CD8-positive, alpha-beta memory T cell (primary cell): Measurements from ENCODE around the gene GOLGA5. TPM values are rescaled to one million over a fixed set of nuclear protein-coding genes. Genes with fewer than 3 reads are reported as not detected.
A peak's percentile ranks its signal among the peaks of the same experiment; 100 is the strongest.
"Not testable (repeated sequence)": the region's sequence is repeated elsewhere in the genome, so short reads cannot be mapped to it uniquely, and the experiment has no call there.

Experiments used
- CTCF ChIA-PET: fragments of 350-600 bp; sonication (Branson Sonifier 250); formaldehyde crosslinking; loops from one replicate; lab custom pipeline; 2021; ENCODE audit warnings: antibody characterized with exemption; lab: Charles Lee
- POLR2A ChIA-PET: fragments of 350-600 bp; sonication (Branson Sonifier 250); formaldehyde crosslinking; loops from one replicate; lab custom pipeline; 2021; ENCODE audit warnings: antibody characterized with exemption; lab: Charles Lee
- DNase-seq, 5 donors: peaks; one replicate each; pipeline versions ENCODE4 v3.0.0 to v3.0.0-alpha.2; 2020 to 2022; ENCODE audit warnings: mixed read lengths in 1 of 5
- H3K27ac ChIP-seq: one replicate; pipeline ENCODE4 v1.7.0; 2013; ENCODE audit warnings: low read depth, mild to moderate bottlenecking, low read length, moderate library complexity
- H3K27me3 ChIP-seq: 2 replicates; pipeline ENCODE4 v1.7.0; 2013; ENCODE audit warnings: low read length, mild to moderate bottlenecking; ENCODE audit not compliant: insufficient read depth, poor library complexity, severe bottlenecking
- H3K36me3 ChIP-seq: 2 replicates; pipeline ENCODE4 v1.7.0; 2013; ENCODE audit warnings: mild to moderate bottlenecking, low read length, moderate library complexity; ENCODE audit not compliant: insufficient read depth
- H3K4me1 ChIP-seq: 2 replicates; pipeline ENCODE4 v1.7.0; 2013; ENCODE audit warnings: mild to moderate bottlenecking, low read length, moderate library complexity; ENCODE audit not compliant: insufficient read depth
- H3K4me3 ChIP-seq: 2 replicates; pipeline ENCODE4 v1.7.0; 2013; ENCODE audit warnings: mild to moderate bottlenecking, low read length
- H3K9me3 ChIP-seq: 2 replicates; pipeline ENCODE4 v1.7.0; 2013; ENCODE audit warnings: mild to moderate bottlenecking, low read length
- H3K27ac Mint-ChIP-seq, 8 donors: one replicate each; pipeline ENCODE4 v1.8.0; 2020 to 2021; ENCODE audit warnings: mixed read lengths in 8 of 8, mild to moderate bottlenecking in 6 of 8, inconsistent platforms in 3 of 8, moderate library complexity in 3 of 8
- H3K27me3 Mint-ChIP-seq, 2 donors: one replicate each; pipeline ENCODE4 v1.8.0; 2020 to 2021; ENCODE audit warnings: mixed read lengths in 2 of 2, mild to moderate bottlenecking in 1 of 2, moderate library complexity in 1 of 2
- H3K36me3 Mint-ChIP-seq, 3 donors: one replicate each; pipeline ENCODE4 v1.8.0; 2020 to 2021; ENCODE audit warnings: mixed read lengths in 3 of 3, inconsistent platforms in 1 of 3, mild to moderate bottlenecking in 1 of 3
- H3K4me1 Mint-ChIP-seq, 3 donors: one replicate each; pipeline ENCODE4 v1.8.0; 2020 to 2021; ENCODE audit warnings: mixed read lengths in 3 of 3, inconsistent platforms in 1 of 3, mild to moderate bottlenecking in 1 of 3
- H3K4me3 Mint-ChIP-seq, 7 donors: one replicate each; pipeline ENCODE4 v1.8.0; 2020 to 2021; ENCODE audit warnings: mixed read lengths in 7 of 7, mild to moderate bottlenecking in 6 of 7, moderate library complexity in 4 of 7, inconsistent platforms in 2 of 7
- H3K9me3 Mint-ChIP-seq, 5 donors: one replicate each; pipeline ENCODE4 v1.8.0; 2020 to 2022; ENCODE audit warnings: mixed read lengths in 5 of 5, mild to moderate bottlenecking in 3 of 5, moderate library complexity in 2 of 5, inconsistent platforms in 1 of 5
- polyA plus RNA-seq: library from polyadenylated mRNA; unstranded; fragments of 300-500 nt; fragmentation: Illumina TruSeq; gene quantifications from one replicate; pipeline ENCODE4 v1.2.3, GENCODE V29; 2021
- total RNA-seq, 2 experiments: library from RNA; stranded (reverse); gene quantifications; one replicate each; pipeline ENCODE4 v1.2.3, GENCODE V29; 2021

GOLGA5 gene
- total and polyA plus RNA-seq, 3 experiments from 2014 or later: 17.4 to 25.6 (median 19.8) TPM

DNA sequence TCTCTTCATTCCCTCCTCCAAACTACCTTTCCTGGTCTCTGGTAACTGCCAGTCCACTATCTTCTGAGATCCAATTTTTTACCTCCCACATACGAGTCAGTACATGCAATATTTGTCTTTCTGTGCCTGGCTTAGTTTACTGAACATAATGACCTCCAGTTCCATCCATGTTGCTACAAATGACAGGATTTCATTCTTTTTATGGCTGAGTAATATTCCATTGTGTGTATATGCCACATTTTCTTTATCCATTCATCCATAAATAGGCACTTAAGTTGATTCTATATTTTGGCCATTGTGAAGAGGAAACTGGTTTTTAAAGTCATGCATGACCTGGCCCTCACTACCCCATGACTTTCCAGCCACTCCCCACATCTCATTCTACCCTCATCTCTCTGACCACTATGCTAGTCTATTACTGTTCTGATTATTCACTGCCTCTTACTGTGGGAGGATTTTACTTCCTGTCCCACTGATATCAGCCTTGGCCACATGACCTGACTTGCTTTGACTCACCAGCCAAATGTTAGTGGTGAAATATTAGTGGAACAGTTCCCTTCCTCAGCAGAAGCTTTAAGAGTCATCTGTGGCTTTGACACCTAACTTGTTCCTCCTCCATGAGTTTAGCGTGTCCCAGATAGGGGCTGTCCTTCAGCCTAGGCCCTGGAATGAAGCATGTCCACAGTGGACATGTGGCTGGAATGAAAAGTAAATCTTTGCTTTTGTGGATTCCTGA is 52.2 kb downstream of the GOLGA5 start:
- Histone ChIP-seq H3K27ac (no peak overlapping the region), H3K4me1 (peaks cover 43% of the 10 kb centered on the region), H3K9me3 (no peaks in the 10 kb centered on the region), H3K36me3 (no peaks in the 10 kb centered on the region), H3K27me3 (no peaks in the 10 kb centered on the region), H3K4me3 (no peak overlapping the region)
- peak overlapping the region in 7 of 8 donors; percentile 8 to 73 (median 58) for H3K27ac Mint-ChIP-seq
- CTCF ChIA-PET: no interaction called here
- H3K36me3 Mint-ChIP-seq: peaks cover 6 to 13% (median 11%) of the 10 kb centered on the region in 3 donors
- peaks cover 20 to 44% (median 42%) of the 10 kb centered on the region in 3 donors for H3K4me1 Mint-ChIP-seq
- peak overlapping the region in 1 of 7 donors; percentile 11 for H3K4me3 Mint-ChIP-seq
- no peaks in the 10 kb centered on the region for H3K27me3 Mint-ChIP-seq
- POLR2A ChIA-PET: no interaction called here
- DNase-seq: no peak
- H3K9me3 Mint-ChIP-seq: peaks cover 0 to 2% (median 0%) of the 10 kb centered on the region in 5 donors

DNA sequence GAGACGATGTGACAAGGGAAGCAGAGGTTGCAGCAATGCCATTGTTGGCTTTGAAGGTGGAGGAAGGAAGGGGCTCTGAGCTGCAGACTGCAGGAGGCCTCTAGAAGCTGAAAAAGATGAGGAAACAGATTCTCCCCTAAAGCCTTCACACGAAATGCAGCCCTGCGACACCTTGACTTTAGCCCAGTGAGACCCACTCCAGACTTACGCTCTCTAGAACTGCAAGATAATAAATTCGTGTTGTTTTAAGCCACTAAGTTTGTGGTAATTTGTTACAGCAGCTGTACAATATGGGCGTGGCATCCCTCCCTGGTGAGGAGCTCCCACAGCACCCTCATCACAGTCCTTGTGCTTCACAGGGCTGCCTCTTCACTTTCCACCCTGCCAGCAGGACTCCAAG is 53.2 kb downstream of the GOLGA5 start:
- peaks cover 7 to 19% (median 8%) of the 10 kb centered on the region in 3 donors for H3K36me3 Mint-ChIP-seq
- H3K27ac ChIP-seq: no peak overlapping the region
- CTCF ChIA-PET: no interaction called here
- H3K4me1 Mint-ChIP-seq: peaks cover 24 to 51% (median 48%) of the 10 kb centered on the region in 3 donors
- DNase-seq: no peak
- H3K4me3 ChIP-seq: no peak overlapping the region
- peak overlapping the region in 5 of 8 donors; percentile 7 to 47 (median 31) for H3K27ac Mint-ChIP-seq
- H3K27me3 Mint-ChIP-seq: peaks cover 2 to 7% of the 10 kb centered on the region in 2 donors
- POLR2A ChIA-PET: interaction anchor here (0.6 kb wide), 1 partner anchor 219 kb away, joined by 3 read pairs; no protein-coding TSS in a partner anchor
- H3K27me3 ChIP-seq: no peaks in the 10 kb centered on the region
- H3K9me3 ChIP-seq: no peaks in the 10 kb centered on the region
- H3K36me3 ChIP-seq: no peaks in the 10 kb centered on the region
- H3K9me3 Mint-ChIP-seq: peaks cover 0 to 6% (median 3%) of the 10 kb centered on the region in 5 donors
- peaks cover 43% of the 10 kb centered on the region for H3K4me1 ChIP-seq
- no peak overlapping the region for H3K4me3 Mint-ChIP-seq

DNA sequence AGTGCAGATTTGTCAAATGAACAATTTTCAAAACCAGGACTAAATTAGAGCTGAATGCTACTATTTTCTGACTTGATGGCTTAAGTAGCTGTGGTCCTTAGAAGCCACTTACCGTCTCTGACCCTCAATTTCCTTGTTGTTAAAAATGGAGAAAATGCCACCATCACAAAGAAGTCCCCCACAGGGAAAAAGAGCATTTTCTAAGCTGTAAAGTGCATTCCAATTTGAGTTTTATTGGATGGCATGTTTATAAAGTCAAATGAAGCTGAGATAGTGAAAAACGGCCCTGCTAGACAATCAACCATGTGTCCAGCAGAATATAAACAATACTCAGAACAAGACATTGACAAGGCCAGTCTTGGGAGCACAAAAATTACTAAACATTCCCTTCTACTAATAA is 53.6 kb downstream of the GOLGA5 start:
- Histone ChIP-seq H3K27ac (no peak overlapping the region), H3K4me1 (peaks cover 43% of the 10 kb centered on the region), H3K36me3 (no peaks in the 10 kb centered on the region), H3K4me3 (no peak overlapping the region), H3K27me3 (no peaks in the 10 kb centered on the region), H3K9me3 (no peaks in the 10 kb centered on the region)
- no peak overlapping the region for H3K4me3 Mint-ChIP-seq
- H3K27me3 Mint-ChIP-seq: peaks cover 4 to 9% of the 10 kb centered on the region in 2 donors
- DNase-seq: no peak
- peak overlapping the region in 3 of 8 donors; percentile 7 to 47 (median 31) for H3K27ac Mint-ChIP-seq
- peaks cover 0 to 7% (median 4%) of the 10 kb centered on the region in 5 donors for H3K9me3 Mint-ChIP-seq
- ChIA-PET POLR2A (interaction anchor here (0.6 kb wide), 1 partner anchor 219 kb away, joined by 3 read pairs; no protein-coding TSS in a partner anchor), CTCF (interaction anchor here (1.0 kb wide), 1 partner anchor 8 kb away, joined by 3 read pairs; no protein-coding TSS in a partner anchor)
- peaks cover 5 to 22% (median 6%) of the 10 kb centered on the region in 3 donors for H3K36me3 Mint-ChIP-seq
- peaks cover 26 to 55% (median 52%) of the 10 kb centered on the region in 3 donors for H3K4me1 Mint-ChIP-seq

DNA sequence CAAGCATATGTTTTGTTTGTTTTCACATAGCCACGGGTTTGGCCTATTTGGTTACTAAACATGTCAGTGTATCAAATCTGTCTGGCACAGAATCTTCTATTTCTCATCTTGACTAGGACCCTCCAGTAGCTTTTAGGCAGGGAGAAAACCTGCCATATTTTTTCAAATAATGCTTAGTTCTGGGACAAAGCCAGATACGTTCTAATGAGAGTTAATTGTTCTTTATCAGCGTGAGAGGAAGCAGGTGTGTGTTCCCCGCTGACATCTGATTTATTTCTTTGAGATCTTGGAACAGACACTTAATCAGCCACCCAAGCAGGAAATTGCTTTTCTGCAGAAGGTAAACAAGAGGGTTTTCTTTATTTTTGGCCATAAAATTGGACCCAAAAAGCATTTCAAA is 54.8 kb downstream of the GOLGA5 start:
- H3K36me3 ChIP-seq: no peaks in the 10 kb centered on the region
- H3K27me3 ChIP-seq: no peaks in the 10 kb centered on the region
- H3K36me3 Mint-ChIP-seq: peaks cover 0 to 24% (median 4%) of the 10 kb centered on the region in 3 donors
- peaks cover 43% of the 10 kb centered on the region for H3K4me1 ChIP-seq
- H3K4me3 Mint-ChIP-seq: no peak overlapping the region
- H3K27me3 Mint-ChIP-seq: peaks cover 7 to 9% of the 10 kb centered on the region in 2 donors
- no peaks in the 10 kb centered on the region for H3K9me3 ChIP-seq
- POLR2A ChIA-PET: no interaction called here
- CTCF ChIA-PET: interaction anchor here (1.0 kb wide), 1 partner anchor 9 kb away, joined by 3 read pairs; no protein-coding TSS in a partner anchor
- no peak overlapping the region for H3K4me3 ChIP-seq
- H3K27ac Mint-ChIP-seq: peak overlapping the region in 2 of 8 donors; percentile 36 to 48
- no peak overlapping the region for H3K27ac ChIP-seq
- DNase-seq: no peak
- H3K4me1 Mint-ChIP-seq: peaks cover 35 to 64% (median 64%) of the 10 kb centered on the region in 3 donors
- peaks cover 0 to 8% (median 4%) of the 10 kb centered on the region in 5 donors for H3K9me3 Mint-ChIP-seq

DNA sequence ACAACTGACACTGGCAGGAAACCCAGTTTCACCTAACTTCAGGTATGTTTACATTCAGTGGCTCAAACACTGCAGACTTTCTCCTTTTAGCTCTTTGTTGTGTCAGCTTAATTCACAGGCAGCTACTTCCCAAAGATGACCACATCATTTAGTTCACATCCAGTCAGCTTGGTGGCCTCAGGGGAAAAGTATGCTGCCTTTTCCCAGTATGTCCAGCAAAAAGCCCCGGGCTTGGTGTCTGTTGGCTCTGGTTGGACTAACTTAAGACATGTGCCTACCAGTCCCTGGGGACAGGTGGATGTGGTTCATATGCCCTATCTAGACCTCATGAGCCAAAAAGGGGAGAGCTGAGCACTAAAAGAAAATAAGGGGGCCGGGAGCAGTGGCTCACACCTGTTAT is 56.4 kb downstream of the GOLGA5 start:
- CTCF ChIA-PET: no interaction called here
- Mint-ChIP-seq H3K4me1 (peaks cover 35 to 65% (median 64%) of the 10 kb centered on the region in 3 donors), H3K9me3 (peaks cover 0 to 9% (median 5%) of the 10 kb centered on the region in 5 donors), H3K27ac (peak overlapping the region in 1 of 8 donors; percentile 22), H3K4me3 (no peak overlapping the region), H3K27me3 (peaks cover 11 to 14% of the 10 kb centered on the region in 2 donors), H3K36me3 (peaks cover 0 to 17% (median 4%) of the 10 kb centered on the region in 3 donors)
- no peaks in the 10 kb centered on the region for H3K36me3 ChIP-seq
- H3K4me3 ChIP-seq: no peak overlapping the region
- H3K27ac ChIP-seq: no peak overlapping the region
- POLR2A ChIA-PET: no interaction called here
- no peak for DNase-seq
- peaks cover 43% of the 10 kb centered on the region for H3K4me1 ChIP-seq
- no peaks in the 10 kb centered on the region for H3K9me3 ChIP-seq
- H3K27me3 ChIP-seq: no peaks in the 10 kb centered on the region

DNA sequence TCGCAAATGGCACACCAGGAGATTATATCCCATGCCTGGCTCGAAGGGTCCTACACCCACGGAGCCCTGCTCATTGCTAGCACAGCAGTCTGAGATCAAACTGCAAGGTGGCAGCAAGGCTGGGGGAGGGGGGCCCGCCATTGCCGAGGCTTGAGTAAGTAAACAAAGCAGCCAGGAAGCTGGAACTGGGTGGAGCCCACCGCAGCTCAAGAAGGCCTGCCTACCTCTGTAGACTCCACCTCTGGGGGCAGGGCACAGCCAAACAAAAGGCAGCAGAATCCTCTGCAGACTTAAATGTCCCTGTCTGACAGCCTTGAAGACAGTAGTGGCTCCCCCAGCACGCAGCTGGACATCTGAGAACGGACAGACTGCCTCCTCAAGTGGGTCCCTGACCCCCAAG is 59.0 kb downstream of the GOLGA5 start:
- H3K9me3 ChIP-seq, H3K36me3 ChIP-seq, CTCF ChIA-PET, H3K4me3 ChIP-seq, POLR2A ChIA-PET, H3K27me3 ChIP-seq, H3K27ac ChIP-seq: not testable (repeated sequence)
- peak overlapping the region in 1 of 8 donors; percentile 24 for H3K27ac Mint-ChIP-seq
- peak in 3 of 5 donors; percentile 5 to 61 (median 16) for DNase-seq
- H3K4me1 Mint-ChIP-seq: peaks cover 18 to 42% (median 42%) of the 10 kb centered on the region in 3 donors
- H3K4me3 Mint-ChIP-seq: peak overlapping the region in 2 of 7 donors; percentile 22 to 32
- H3K27me3 Mint-ChIP-seq: peaks cover 16 to 18% of the 10 kb centered on the region in 2 donors
- peaks cover 22% of the 10 kb centered on the region for H3K4me1 ChIP-seq
- peaks cover 0 to 15% (median 6%) of the 10 kb centered on the region in 5 donors for H3K9me3 Mint-ChIP-seq
- peaks cover 0 to 12% (median 2%) of the 10 kb centered on the region in 3 donors for H3K36me3 Mint-ChIP-seq

DNA sequence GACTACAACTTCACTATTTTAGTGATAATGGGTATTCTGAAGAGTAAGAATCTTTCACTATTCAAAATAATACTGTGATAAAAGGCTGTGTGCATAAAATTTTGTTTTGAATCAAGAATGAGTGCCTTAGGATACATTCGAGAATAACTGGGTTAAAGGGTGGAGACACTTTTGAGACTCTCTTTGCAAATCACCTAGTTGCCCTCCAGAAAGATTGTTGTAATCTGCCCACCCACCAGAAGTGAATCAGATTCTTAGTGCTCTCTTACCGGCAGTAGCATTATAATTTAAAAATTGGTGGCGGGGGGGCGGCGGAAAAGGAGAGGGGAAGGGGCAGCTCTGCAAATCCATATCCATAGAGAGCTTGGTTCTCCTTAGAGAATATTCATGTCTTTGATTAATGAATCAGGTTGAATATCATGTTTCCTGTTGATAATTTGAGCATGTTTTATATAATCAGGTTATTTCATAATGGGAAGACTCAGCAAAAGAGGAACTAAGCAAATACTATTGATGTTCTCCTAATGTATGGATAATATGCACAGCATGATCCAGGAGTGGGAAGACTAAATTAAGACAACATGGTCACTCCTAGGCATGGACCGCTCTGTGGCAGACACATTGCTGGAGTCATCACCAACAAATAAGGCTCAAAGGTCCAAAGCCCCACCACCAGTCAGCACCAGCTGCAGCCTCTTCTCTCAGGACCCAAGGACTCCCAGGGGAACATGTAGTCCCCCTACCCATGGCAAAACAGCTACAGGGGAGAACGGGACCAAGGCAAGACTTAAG is 66.1 kb downstream of the GOLGA5 start:
- POLR2A ChIA-PET: no interaction called here
- Mint-ChIP-seq H3K9me3 (peaks cover 0 to 12% (median 2%) of the 10 kb centered on the region in 5 donors), H3K36me3 (no peaks in the 10 kb centered on the region), H3K4me1 (no peaks in the 10 kb centered on the region), H3K27ac (no peak overlapping the region), H3K27me3 (peaks cover 15% of the 10 kb centered on the region in 2 donors), H3K4me3 (no peak overlapping the region)
- no peak for DNase-seq
- no peak overlapping the region for H3K4me3 ChIP-seq
- no peak overlapping the region for H3K27ac ChIP-seq
- no peaks in the 10 kb centered on the region for H3K9me3 ChIP-seq
- no peaks in the 10 kb centered on the region for H3K27me3 ChIP-seq
- H3K4me1 ChIP-seq: no peaks in the 10 kb centered on the region
- no peaks in the 10 kb centered on the region for H3K36me3 ChIP-seq
- CTCF ChIA-PET: no interaction called here
